Fibroblast of skin of left quadriceps (primary cell): ENCODE measurements around the gene CTCF.

Source experiments
- DNase-seq, 2 experiments: peaks; one replicate each; pipeline ENCODE4 v3.0.0-alpha.2; 2013; ENCODE audit warnings: low read depth in 2 of 2

The CTCF gene

GRCh38 chr16:67598527-67598926 is 36.2 kb downstream of the CTCF start:
- DNase-seq, result no peak

GRCh38 chr16:67605641-67606040 is 43.3 kb downstream of the CTCF start:
- DNase-seq, result no peak

GRCh38 chr16:67606632-67607031 is 44.3 kb downstream of the CTCF start:
- DNase-seq, result no peak

GRCh38 chr16:67608364-67608763 is 46.0 kb downstream of the CTCF start:
- DNase-seq, result no peak

- DNase-seq, result no peak
Observed at GRCh38 chr16:67613808-67614207, 51.5 kb downstream of the CTCF start.

- DNase-seq, result no peak
Observed at GRCh38 chr16:67628216-67628615, 65.9 kb downstream of the CTCF start.

- DNase-seq, result peak; percentile 20 to 31
Observed at GRCh38 chr16:67632415-67633172, 70.3 kb downstream of the CTCF start.

GRCh38 chr16:67636713-67637112 is 74.4 kb downstream of the CTCF start:
- DNase-seq, result no peak

- no peak for DNase-seq
Observed at GRCh38 chr16:67637625-67638024, 75.3 kb downstream of the CTCF start.

- DNase-seq, result no peak
Observed at GRCh38 chr16:67641779-67642708, 79.7 kb downstream of the CTCF start.

GRCh38 chr16:67644038-67644437 is 81.7 kb downstream of the CTCF start:
- no peak for DNase-seq

- no peak for DNase-seq
Observed at GRCh38 chr16:67645397-67646121, 83.2 kb downstream of the CTCF start.

- no peak for DNase-seq
Observed at GRCh38 chr16:67647111-67647651, 84.9 kb downstream of the CTCF start.

GRCh38 chr16:67647681-67648080 is 85.4 kb downstream of the CTCF start:
- DNase-seq, result no peak

- DNase-seq, result no peak
Observed at GRCh38 chr16:67648088-67648763, 85.9 kb downstream of the CTCF start.

- no peak for DNase-seq
Observed at GRCh38 chr16:67648764-67649407, 86.6 kb downstream of the CTCF start.

GRCh38 chr16:67649494-67649931 is 87.2 kb downstream of the CTCF start:
- DNase-seq, result no peak

GRCh38 chr16:67650023-67650422 is 87.7 kb downstream of the CTCF start:
- DNase-seq, result no peak

- DNase-seq, result no peak
Observed at GRCh38 chr16:67651039-67651438, 88.7 kb downstream of the CTCF start.

- DNase-seq, result no peak
Observed at GRCh38 chr16:67651847-67652246, 89.5 kb downstream of the CTCF start.
